Hepatic stellate cell (primary cell): ENCODE results near the gene EGLN2.
"Not testable (repeated sequence)": the region's sequence is repeated elsewhere in the genome, so short reads cannot be mapped to it uniquely, and the experiment has no call there.

Experiments used
- DNase-seq: peaks from one replicate; pipeline ENCODE4 v3.0.0; 2011; ENCODE audit warnings: low spot score

The EGLN2 gene

DNA sequence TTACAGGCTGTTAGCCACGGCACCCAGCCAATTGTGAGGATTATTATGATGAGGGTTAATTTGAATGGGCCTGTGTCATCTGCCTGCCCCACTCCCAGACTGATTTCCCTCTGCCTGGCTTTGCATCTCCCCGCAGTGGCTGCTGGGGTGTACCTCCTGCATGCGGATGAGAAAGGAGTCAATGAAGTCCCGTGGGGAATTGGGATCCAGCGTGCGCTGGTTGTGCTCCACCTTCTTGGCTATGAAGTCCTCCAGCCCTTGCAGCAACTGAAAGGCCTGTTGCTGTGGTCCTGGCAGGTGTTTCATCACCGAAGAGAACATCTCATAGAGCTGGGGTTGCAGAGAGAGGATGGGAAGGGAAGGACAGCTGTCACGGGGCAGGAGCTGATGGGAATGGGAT is 47.7 kb downstream of the EGLN2 start:
- not testable (repeated sequence) for DNase-seq

DNA sequence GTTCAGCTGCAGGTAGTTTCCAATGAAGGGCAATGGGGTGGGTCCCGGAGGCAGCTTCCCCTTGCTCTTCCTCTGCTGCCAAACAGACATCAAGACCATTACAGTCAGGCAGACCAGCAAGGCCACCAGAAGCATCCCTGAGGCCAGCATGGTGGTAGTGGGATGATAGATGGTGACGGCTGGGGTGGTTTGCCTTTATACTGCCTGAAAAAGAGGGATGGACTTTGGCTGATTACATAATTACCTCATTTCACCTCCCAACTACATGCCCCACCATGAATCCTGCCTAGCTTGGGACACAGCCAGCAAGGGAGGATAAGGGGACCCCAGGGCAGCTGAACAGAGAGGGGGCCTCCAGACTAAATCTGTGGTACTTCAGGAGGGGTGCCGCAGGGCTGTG is 51.3 kb downstream of the EGLN2 start, which contains the start of gene CYP2A6:
TSS of gene CYP2A6 (minus strand) at position 171 of the 400 bp plus-strand sequence. CDS start at position 150, 21 bp downstream.
- not testable (repeated sequence) for DNase-seq

DNA sequence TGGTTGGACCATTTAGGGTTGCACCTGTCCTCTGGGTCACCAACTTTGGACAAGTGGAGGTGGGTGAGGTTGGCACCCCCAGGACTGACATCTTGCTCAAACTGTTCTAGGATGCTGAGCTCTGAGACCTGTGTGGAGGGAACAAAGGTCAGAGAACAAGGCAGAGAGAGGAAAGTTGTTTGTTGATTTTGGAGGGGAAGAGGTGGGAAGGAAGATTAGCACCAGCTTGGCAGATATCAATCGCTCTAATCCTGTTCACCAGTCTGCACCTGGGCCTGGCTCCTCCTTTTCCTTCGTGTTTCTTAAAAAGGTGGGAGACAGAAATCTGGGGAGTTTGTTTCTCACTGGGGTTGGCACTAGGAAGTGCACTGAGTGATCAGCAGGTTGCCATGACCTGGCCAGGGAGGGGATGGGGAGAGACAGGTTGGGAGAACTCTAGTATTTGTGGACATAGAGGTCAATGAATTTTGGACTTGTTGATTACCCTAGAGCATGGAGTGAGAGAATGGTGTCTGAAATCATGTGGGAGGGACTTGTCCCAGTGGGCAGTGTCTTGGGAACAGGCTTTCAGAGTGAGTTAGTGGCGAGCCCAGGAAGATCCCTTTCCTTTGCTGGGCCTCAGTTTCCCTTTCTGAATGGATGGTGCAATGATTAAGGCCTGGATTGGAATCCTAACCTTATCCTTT is 53.6 kb downstream of the EGLN2 start:
- DNase-seq: not testable (repeated sequence)
